ENCODE data around the gene PDS5B.
"Not testable (repeated sequence)": the region's sequence is repeated elsewhere in the genome, so short reads cannot be mapped to it uniquely, and the experiment has no call there.

PDS5B gene

DNA sequence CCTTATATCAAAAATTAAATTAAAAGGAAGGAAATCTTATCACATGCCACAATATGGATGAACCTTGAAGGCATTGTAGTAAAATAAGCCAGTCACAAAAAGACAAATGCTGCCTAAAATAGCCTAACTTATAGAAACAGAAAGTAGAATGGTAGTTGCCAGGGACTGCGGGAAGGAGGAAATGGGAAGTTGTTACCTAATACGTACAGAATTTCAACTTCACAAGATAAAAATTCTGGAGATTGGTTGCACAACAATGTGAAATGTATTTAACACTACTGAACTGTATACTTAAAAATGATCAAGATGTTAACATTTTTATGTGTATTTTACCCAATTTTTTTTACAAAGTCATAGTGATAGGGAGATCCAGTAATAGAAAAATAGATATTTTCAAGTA is 37.4 kb upstream of the PDS5B start:
- TF ChIP-seq ZFX (IDR thresholded peaks at IDR 0.05) (no peak), CTCF (conservative IDR thresholded peaks at IDR 0.05) (no peak)
- no peak overlapping the region for H3K27ac ChIP-seq

DNA sequence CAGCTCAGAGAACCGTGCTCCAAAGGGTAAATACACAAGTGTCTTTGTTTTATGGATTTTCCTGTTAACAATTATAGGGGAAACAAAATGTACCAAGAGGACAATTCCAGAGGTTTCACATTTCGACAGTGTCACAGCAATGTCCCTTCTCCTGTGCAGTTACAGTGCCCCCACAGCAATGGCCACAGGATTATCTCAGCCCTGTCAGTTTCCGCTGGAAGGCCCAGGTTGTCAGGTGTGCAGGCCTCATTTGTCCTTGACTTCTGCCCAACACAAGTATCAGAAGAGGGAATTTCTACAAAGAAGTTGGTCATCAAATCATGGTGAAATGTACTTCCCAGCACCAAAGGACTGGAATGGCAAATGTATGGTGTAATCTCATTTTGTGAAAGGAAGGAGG is 36.5 kb upstream of the PDS5B start:
- TF ChIP-seq CTCF (conservative IDR thresholded peaks at IDR 0.05) (no peak), ZFX (IDR thresholded peaks at IDR 0.05) (no peak)
- H3K27ac ChIP-seq = no peak overlapping the region

GRCh38 chr13:32553720-32554119 is 32.5 kb upstream of the PDS5B start:
- no peak for TF ChIP-seq CTCF (conservative IDR thresholded peaks at IDR 0.05)
- TF ChIP-seq ZFX (IDR thresholded peaks at IDR 0.05) = no peak
- H3K27ac ChIP-seq = no peak overlapping the region

DNA sequence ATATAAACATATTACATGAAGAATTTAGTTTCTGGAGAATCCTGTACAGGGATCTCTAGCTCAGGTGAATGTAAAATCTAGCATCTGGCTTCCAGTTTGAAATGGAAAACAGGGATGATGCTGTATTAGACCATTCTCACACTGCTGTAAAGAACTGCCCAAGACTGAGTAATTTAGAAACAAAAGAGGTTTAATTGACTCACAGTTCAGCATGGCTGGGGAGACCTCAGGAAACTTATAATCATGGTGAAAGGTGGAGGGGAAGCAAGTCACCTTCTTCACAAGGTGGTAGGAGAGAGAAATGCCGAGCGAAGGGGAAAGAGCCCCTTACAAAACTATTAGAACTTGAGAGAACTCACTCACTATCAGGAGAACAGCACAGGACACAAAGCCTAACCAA is 30.6 kb upstream of the PDS5B start:
- no peak for TF ChIP-seq ZFX (IDR thresholded peaks at IDR 0.05)
- TF ChIP-seq CTCF (conservative IDR thresholded peaks at IDR 0.05) = no peak
- no peak overlapping the region for H3K27ac ChIP-seq

- not testable (repeated sequence) for H3K27ac ChIP-seq
Measured at GRCh38 chr13:32560842-32561241, 25.4 kb upstream of the PDS5B start.

GRCh38 chr13:32575687-32576086 is 10.6 kb upstream of the PDS5B start:
- H3K27ac ChIP-seq = not testable (repeated sequence)

- no peak overlapping the region for H3K27ac ChIP-seq
Measured at GRCh38 chr13:32577032-32577431, 9.2 kb upstream of the PDS5B start.

GRCh38 chr13:32581177-32581786 is 5.0 kb upstream of the PDS5B start:
- TF ChIP-seq ZFX (IDR thresholded peaks at IDR 0.05) (no peak), CTCF (conservative IDR thresholded peaks at IDR 0.05) (peak; percentile 95)
- H3K27ac ChIP-seq = no peak overlapping the region

More at GRCh38 chr13:32577032-32577431, 9.2 kb upstream of the PDS5B start:
- TF ChIP-seq ZFX (IDR thresholded peaks at IDR 0.05) (no peak), CTCF (conservative IDR thresholded peaks at IDR 0.05) (no peak)
